Measurements from ENCODE around the gene NQO1.

The NQO1 gene

DNA sequence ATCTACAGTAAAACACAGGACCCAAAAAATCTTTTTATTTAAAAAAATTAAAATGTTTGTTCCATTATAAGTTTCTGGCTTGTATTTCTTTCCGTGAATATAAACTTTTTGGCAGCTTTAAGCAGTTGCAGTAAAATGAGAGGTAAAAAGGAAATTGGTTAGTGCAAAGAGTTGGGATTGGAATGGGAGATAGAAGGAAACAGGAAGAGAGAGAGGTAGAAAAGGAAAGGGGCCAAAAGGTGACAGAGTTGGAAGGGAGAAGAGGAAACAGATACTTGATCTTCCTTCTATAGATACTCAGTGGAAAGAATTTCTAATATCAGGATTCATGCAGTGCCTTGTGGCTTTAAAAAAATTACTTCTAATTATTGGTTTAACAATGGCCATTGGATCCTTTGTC, 63.5 kb downstream of the NQO1 start:
- peaks cover 10 to 16% of the 10 kb centered on the region in 2 experiments for H3K36me3 ChIP-seq (ENCODE audit: control insufficient read depth in 1 of 2, insufficient read depth in 2 of 2, low read length in 2 of 2)
- no peaks in the 10 kb centered on the region for H3K79me2 ChIP-seq (ENCODE audit: control insufficient read depth, insufficient read depth, low read length, poor library complexity)
- H3K9ac ChIP-seq (ENCODE audit: low read length), result no peak overlapping the region
- H3K4me3 ChIP-seq (ENCODE audit: low read depth, low read length), result no peak overlapping the region
- H3K9me3 ChIP-seq (ENCODE audit: insufficient read depth, low read depth, low read length), result no peaks in the 10 kb centered on the region
- no peak overlapping the region for H2AK5ac ChIP-seq (ENCODE audit: low read length)
- H3K23ac ChIP-seq (ENCODE audit: low read length), result no peak overlapping the region
- H4K12ac ChIP-seq (ENCODE audit: low read depth, low read length), result no peak overlapping the region
- H3K79me1 ChIP-seq (ENCODE audit: low read length), result no peaks in the 10 kb centered on the region
- no peak overlapping the region for H2BK12ac ChIP-seq (ENCODE audit: low read length)
- H3K14ac ChIP-seq (ENCODE audit: low read length), result no peak overlapping the region
- no peak overlapping the region for H4K91ac ChIP-seq (ENCODE audit: low read depth, low read length)
- no peak overlapping the region for H3K4me2 ChIP-seq (ENCODE audit: low read length)
- H3K27me3 ChIP-seq (ENCODE audit: insufficient read depth, low read length), result no peaks in the 10 kb centered on the region
- H2AFZ ChIP-seq (ENCODE audit: insufficient read depth, low read length, poor library complexity), result no peak overlapping the region
- DNase-seq, result no peak
- H3K18ac ChIP-seq (ENCODE audit: low read length), result no peak overlapping the region
- no peak overlapping the region for H2BK5ac ChIP-seq (ENCODE audit: low read depth, low read length, poor library complexity)
- H3K4ac ChIP-seq (ENCODE audit: low read depth, low read length), result no peak overlapping the region
- H4K8ac ChIP-seq (ENCODE audit: low read depth, low read length), result no peak overlapping the region
- H3K27ac ChIP-seq (ENCODE audit: low read depth, low read length), result no peak overlapping the region
- H3K4me1 ChIP-seq (ENCODE audit: control insufficient read depth in 1 of 2, insufficient read depth in 2 of 2, low read length in 2 of 2), result no peaks in the 10 kb centered on the region
- no CpG with 5 or more reads among the region's 1 CpG for WGBS (ENCODE audit: extremely low coverage, insufficient coverage, insufficient read length)
- H2BK120ac ChIP-seq (ENCODE audit: insufficient read depth, low read length, poor library complexity), result no peak overlapping the region

DNA sequence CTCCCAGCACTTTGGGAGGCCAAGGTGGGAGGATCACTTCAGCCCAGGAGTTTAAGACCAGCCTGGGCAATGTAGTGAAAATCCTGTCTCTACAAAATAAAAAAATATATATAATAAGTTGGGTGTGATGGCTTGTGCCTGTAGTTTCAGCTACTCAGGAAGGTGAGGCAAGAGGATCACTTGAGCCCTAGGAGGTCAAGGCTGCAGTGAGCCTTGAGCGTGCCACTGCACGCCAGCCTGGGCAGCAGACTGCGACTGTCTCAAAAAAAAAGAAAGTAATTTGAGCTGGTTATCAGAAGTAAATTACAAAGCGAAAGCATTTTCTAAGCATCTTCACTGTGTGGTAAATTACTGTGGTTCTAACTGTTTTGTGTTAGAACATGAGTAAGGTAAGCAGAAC, 66.2 kb downstream of the NQO1 start:
- no peaks in the 10 kb centered on the region for H3K27me3 ChIP-seq (ENCODE audit: insufficient read depth, low read length)
- H3K4me1 ChIP-seq (ENCODE audit: control insufficient read depth in 1 of 2, insufficient read depth in 2 of 2, low read length in 2 of 2), result no peaks in the 10 kb centered on the region
- H3K36me3 ChIP-seq (ENCODE audit: control insufficient read depth in 1 of 2, insufficient read depth in 2 of 2, low read length in 2 of 2), result peaks cover 17 to 26% of the 10 kb centered on the region in 2 experiments
- H4K12ac ChIP-seq (ENCODE audit: low read depth, low read length), result no peak overlapping the region
- H4K91ac ChIP-seq (ENCODE audit: low read depth, low read length), result no peak overlapping the region
- no peak overlapping the region for H3K18ac ChIP-seq (ENCODE audit: low read length)
- H3K4me3 ChIP-seq (ENCODE audit: low read depth, low read length), result no peak overlapping the region
- H2AK5ac ChIP-seq (ENCODE audit: low read length), result no peak overlapping the region
- no peak overlapping the region for H2AFZ ChIP-seq (ENCODE audit: insufficient read depth, low read length, poor library complexity)
- H3K4me2 ChIP-seq (ENCODE audit: low read length), result no peak overlapping the region
- H4K8ac ChIP-seq (ENCODE audit: low read depth, low read length), result no peak overlapping the region
- no CpG with 5 or more reads among the region's 4 CpGs for WGBS (ENCODE audit: extremely low coverage, insufficient coverage, insufficient read length)
- H2BK120ac ChIP-seq (ENCODE audit: insufficient read depth, low read length, poor library complexity), result no peak overlapping the region
- H3K79me1 ChIP-seq (ENCODE audit: low read length), result no peaks in the 10 kb centered on the region
- H3K23ac ChIP-seq (ENCODE audit: low read length), result no peak overlapping the region
- no peak overlapping the region for H2BK5ac ChIP-seq (ENCODE audit: low read depth, low read length, poor library complexity)
- no peak overlapping the region for H2BK12ac ChIP-seq (ENCODE audit: low read length)
- H3K79me2 ChIP-seq (ENCODE audit: control insufficient read depth, insufficient read depth, low read length, poor library complexity), result no peaks in the 10 kb centered on the region
- H3K9me3 ChIP-seq (ENCODE audit: insufficient read depth, low read depth, low read length), result no peaks in the 10 kb centered on the region
- H3K14ac ChIP-seq (ENCODE audit: low read length), result no peak overlapping the region
- no peak overlapping the region for H3K4ac ChIP-seq (ENCODE audit: low read depth, low read length)
- H3K9ac ChIP-seq (ENCODE audit: low read length), result no peak overlapping the region
- DNase-seq, result no peak
- H3K27ac ChIP-seq (ENCODE audit: low read depth, low read length), result no peak overlapping the region

Measured in trophoblast cell (in vitro differentiated cells and primary cell).